ENCODE results near the gene MMP11. TPM values are rescaled to one million over a fixed set of nuclear protein-coding genes. Genes with fewer than 3 reads are reported as not detected.

MMP11 gene
- total RNA-seq, 2 donors from 2014 or later: 0.46 to 0.56 TPM

DNA sequence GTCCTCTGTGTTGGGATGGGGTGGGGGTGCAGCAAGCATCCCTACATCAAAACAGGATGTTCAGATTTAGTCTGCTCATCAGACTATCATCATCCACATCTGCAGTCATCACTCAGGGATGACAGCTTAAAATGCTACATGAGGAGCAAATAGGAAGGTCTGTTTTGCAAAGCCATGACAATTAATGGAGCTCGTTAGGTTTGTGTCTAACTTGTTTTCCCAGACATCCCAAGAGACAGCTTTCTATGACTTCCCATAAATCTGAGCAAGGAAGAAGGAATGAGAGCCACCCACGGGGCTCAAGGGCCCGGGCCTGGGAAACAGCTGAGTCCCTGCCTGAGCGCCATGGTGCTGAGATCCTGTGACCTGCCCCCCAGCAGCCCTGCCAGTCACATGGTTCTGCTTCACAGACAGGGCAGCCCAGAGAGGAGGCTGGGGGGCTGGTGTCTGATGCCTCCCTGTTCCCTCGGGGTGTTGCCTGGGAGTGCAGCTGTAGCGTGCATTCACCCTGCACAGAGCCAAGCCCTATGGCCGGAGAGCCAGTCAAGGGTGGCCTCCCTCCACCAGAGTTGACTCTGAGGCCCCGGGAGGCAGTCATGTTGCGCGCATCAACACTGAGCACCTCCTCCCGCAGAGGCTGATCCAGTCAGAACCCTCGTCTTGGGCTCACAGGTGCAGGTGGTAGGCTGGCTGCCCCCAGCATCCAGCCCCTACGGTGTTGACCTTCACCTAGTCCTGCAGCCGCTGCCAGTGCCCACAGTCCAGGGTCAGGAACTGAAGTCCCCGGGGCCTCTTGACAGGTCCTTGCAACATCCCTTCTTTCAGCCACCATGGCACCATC is 54.1 kb downstream of the MMP11 start:
- Mint-ChIP-seq H3K36me3 (ENCODE audit: insufficient read depth in 2 of 2) (peaks cover 0 to 11% of the 10 kb centered on the region in 2 donors), H3K9me3 (no peaks in the 10 kb centered on the region), H3K4me1 (ENCODE audit: low read depth) (no peaks in the 10 kb centered on the region), H3K27ac (peak overlapping the region; percentile 63), H3K4me3 (no peak overlapping the region), H3K27me3 (ENCODE audit: low read depth) (no peaks in the 10 kb centered on the region)
- DNase-seq: no peak
- no peak for ATAC-seq (replicated peaks in 1 of 2)

DNA sequence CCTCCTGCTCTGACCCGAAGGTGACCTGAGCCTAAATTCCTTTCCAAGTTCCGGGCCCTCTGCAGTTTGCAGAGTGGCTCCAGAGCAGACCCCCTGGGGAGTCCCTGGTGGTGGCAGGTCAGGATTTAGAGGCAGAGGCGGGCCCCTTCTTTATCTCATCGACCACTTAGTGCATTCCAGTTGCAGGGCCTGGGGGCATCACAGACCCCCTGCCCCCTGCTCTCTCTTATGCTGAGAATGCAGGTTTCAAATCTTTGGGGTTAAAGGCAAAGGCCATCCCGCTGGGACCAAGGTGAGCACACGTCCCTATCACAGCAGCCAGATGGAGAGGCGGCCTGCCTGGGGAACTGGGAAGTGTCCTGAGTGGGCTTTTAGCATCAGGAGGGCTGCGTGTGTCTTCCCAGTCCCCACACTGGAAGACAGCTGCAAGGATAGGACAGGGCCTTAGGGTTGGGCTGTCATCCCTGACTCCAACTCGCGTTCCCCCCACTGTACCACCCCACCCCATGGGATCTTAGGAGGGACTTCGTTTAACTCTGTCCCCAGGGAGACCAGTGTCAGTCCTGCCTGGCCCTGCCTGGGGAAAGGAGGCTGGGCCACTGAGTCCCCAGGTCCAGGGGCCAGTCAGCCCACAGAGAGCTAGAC is 54.8 kb downstream of the MMP11 start:
- H3K27me3 Mint-ChIP-seq (ENCODE audit: low read depth): no peaks in the 10 kb centered on the region
- no peak overlapping the region for H3K27ac Mint-ChIP-seq
- peaks cover 0 to 10% of the 10 kb centered on the region in 2 donors for H3K36me3 Mint-ChIP-seq (ENCODE audit: insufficient read depth in 2 of 2)
- DNase-seq (no peak), ATAC-seq (replicated peaks in 1 of 2) (no peak)
- no peaks in the 10 kb centered on the region for H3K9me3 Mint-ChIP-seq
- no peak overlapping the region for H3K4me3 Mint-ChIP-seq
- no peaks in the 10 kb centered on the region for H3K4me1 Mint-ChIP-seq (ENCODE audit: low read depth)

DNA sequence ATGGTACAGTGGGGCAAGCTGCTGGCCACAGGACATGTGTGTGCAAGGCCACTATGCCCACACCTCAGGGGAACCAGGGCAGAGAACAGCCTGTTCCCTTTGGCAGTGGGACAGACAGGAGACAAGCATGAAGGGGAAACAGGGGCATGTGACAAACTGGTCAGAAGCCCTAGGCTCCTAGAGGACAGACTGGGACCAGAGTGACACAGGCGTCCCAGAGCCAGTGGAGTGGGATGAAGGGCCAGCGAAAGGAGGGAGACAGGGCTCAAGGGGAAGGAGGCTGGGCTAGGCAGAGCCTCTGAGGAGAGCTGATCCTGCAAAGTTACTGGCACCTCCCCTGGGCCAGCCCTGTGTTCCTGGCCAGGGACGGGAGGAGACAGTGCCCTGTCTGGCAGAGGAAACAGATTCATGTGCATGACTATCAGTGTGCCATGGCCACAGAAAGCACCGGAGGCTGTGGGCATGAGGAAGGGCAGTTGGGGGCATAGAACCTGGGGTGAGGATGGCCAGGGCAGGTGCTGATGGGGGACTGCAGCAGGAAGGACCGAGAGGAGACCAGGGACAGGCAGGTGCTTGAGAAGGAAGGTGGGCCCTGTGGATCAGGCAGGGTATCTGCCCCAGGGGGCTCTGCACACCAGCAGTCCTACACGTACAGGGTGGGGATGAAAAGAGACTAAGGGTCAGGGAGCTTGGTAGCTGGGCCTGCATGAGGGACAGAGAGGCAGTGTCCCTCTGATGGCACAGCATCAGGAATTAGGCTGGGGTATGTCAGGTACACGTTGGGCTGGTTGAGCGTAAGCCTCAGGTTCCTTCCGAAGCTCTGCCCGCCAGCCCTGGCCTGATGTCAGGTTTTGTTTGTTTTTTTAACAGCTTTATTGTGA is 56.4 kb downstream of the MMP11 start:
- no peaks in the 10 kb centered on the region for H3K27me3 Mint-ChIP-seq (ENCODE audit: low read depth)
- ATAC-seq (replicated peaks in 1 of 2) (no peak), DNase-seq (no peak)
- H3K4me3 Mint-ChIP-seq: no peak overlapping the region
- no peaks in the 10 kb centered on the region for H3K4me1 Mint-ChIP-seq (ENCODE audit: low read depth)
- no peaks in the 10 kb centered on the region for H3K9me3 Mint-ChIP-seq
- H3K36me3 Mint-ChIP-seq (ENCODE audit: insufficient read depth in 2 of 2): peaks cover 0 to 6% of the 10 kb centered on the region in 2 donors
- no peak overlapping the region for H3K27ac Mint-ChIP-seq

- no peak for DNase-seq
- no peaks in the 10 kb centered on the region for H3K9me3 Mint-ChIP-seq
- H3K4me1 Mint-ChIP-seq (ENCODE audit: low read depth): no peaks in the 10 kb centered on the region
- no peaks in the 10 kb centered on the region for H3K27me3 Mint-ChIP-seq (ENCODE audit: low read depth)
- H3K4me3 Mint-ChIP-seq: no peak overlapping the region
- H3K27ac Mint-ChIP-seq: no peak overlapping the region
- peaks cover 0 to 6% of the 10 kb centered on the region in 2 donors for H3K36me3 Mint-ChIP-seq (ENCODE audit: insufficient read depth in 2 of 2)
- ATAC-seq (replicated peaks in 1 of 2): no peak
These were observed 57.3 kb downstream of the MMP11 start for GRCh38 chr22:23829845-23830372.

GRCh38 chr22:23831261-23831660 is 58.6 kb downstream of the MMP11 start:
- Mint-ChIP-seq H3K4me3 (no peak overlapping the region), H3K4me1 (ENCODE audit: low read depth) (no peaks in the 10 kb centered on the region), H3K27me3 (ENCODE audit: low read depth) (no peaks in the 10 kb centered on the region), H3K27ac (no peak overlapping the region), H3K36me3 (ENCODE audit: insufficient read depth in 2 of 2) (peaks cover 0 to 6% of the 10 kb centered on the region in 2 donors), H3K9me3 (no peaks in the 10 kb centered on the region)
- ATAC-seq (replicated peaks in 1 of 2) (no peak), DNase-seq (no peak)

- no peak overlapping the region for H3K4me3 Mint-ChIP-seq
- peaks cover 0 to 6% of the 10 kb centered on the region in 2 donors for H3K36me3 Mint-ChIP-seq (ENCODE audit: insufficient read depth in 2 of 2)
- no peaks in the 10 kb centered on the region for H3K9me3 Mint-ChIP-seq
- ATAC-seq (replicated peaks in 1 of 2) (no peak), DNase-seq (no peak)
- no peaks in the 10 kb centered on the region for H3K4me1 Mint-ChIP-seq (ENCODE audit: low read depth)
- no peak overlapping the region for H3K27ac Mint-ChIP-seq
- no peaks in the 10 kb centered on the region for H3K27me3 Mint-ChIP-seq (ENCODE audit: low read depth)
These were observed 59.1 kb downstream of the MMP11 start for GRCh38 chr22:23831781-23832180.

- no peak for DNase-seq
- Mint-ChIP-seq H3K9me3 (no peaks in the 10 kb centered on the region), H3K4me3 (no peak overlapping the region), H3K4me1 (ENCODE audit: low read depth) (peaks cover 5% of the 10 kb centered on the region), H3K27ac (no peak overlapping the region), H3K27me3 (ENCODE audit: low read depth) (no peaks in the 10 kb centered on the region), H3K36me3 (ENCODE audit: insufficient read depth in 2 of 2) (peaks cover 0 to 6% of the 10 kb centered on the region in 2 donors)
- ATAC-seq (replicated peaks in 1 of 2): no peak
These were observed 59.8 kb downstream of the MMP11 start for GRCh38 chr22:23832226-23833016.

GRCh38 chr22:23833017-23833751 is 60.5 kb downstream of the MMP11 start:
- Mint-ChIP-seq H3K4me1 (ENCODE audit: low read depth) (peaks cover 11% of the 10 kb centered on the region), H3K27ac (no peak overlapping the region), H3K9me3 (no peaks in the 10 kb centered on the region), H3K27me3 (ENCODE audit: low read depth) (no peaks in the 10 kb centered on the region), H3K36me3 (ENCODE audit: insufficient read depth in 2 of 2) (peaks cover 0 to 6% of the 10 kb centered on the region in 2 donors), H3K4me3 (no peak overlapping the region)
- DNase-seq (no peak), ATAC-seq (replicated peaks in 1 of 2) (no peak)

Other genes with a start within 250 kb of the MMP11 start
- gene IGLL1, start 192.6 kb upstream of the MMP11 start, total RNA-seq: not detected
- under 1 TPM in 1 of 2 donors, not detected in 1; 0.90 TPM for gene DRICH1, start 140.5 kb upstream of the MMP11 start, total RNA-seq
- 10 to 100 TPM; 22.7 to 22.9 TPM for gene RGL4, start 81.8 kb upstream of the MMP11 start, total RNA-seq
- gene ZNF70, start 21.7 kb upstream of the MMP11 start, total RNA-seq: 1 to 10 TPM; 1.6 to 1.8 TPM
- 1 to 10 TPM in 1 of 2 donors, under 1 TPM in 1; 0.90 to 1.7 TPM for gene VPREB3, start 18.4 kb upstream of the MMP11 start, total RNA-seq
- 1 to 10 TPM in 1 of 2 donors, under 1 TPM in 1; 0.72 to 1.5 TPM for gene C22orf15, start 9.9 kb upstream of the MMP11 start, total RNA-seq
- gene CHCHD10, start 4.9 kb upstream of the MMP11 start, total RNA-seq: 10 to 100 TPM; 54.4 to 62.5 TPM
- 10 to 100 TPM; 67.4 to 83.0 TPM for gene SMARCB1, start 14.1 kb downstream of the MMP11 start, total RNA-seq
- 1 to 10 TPM; 2.6 to 5.2 TPM for gene DERL3, start 66.2 kb downstream of the MMP11 start, total RNA-seq
- 10 to 100 TPM in 1 of 2 donors, 1 to 10 TPM in 1; 10.0 to 11.1 TPM for gene SLC2A11, start 85.0 kb downstream of the MMP11 start, total RNA-seq
- gene MIF, start 121.5 kb downstream of the MMP11 start, total RNA-seq: 100 to 1,000 TPM; 350 to 469 TPM
- under 1 TPM in 1 of 2 donors, not detected in 1; 0.46 TPM for gene GSTT2B, start 188.3 kb downstream of the MMP11 start, total RNA-seq
- gene DDTL, start 194.0 kb downstream of the MMP11 start, total RNA-seq: 1 to 10 TPM in 1 of 2 donors, under 1 TPM in 1; 0.95 to 3.4 TPM
- 10 to 100 TPM; 74.6 to 89.4 TPM for gene DDT, start 201.6 kb downstream of the MMP11 start, total RNA-seq
- not detected for gene GSTT2, start 207.3 kb downstream of the MMP11 start, total RNA-seq
- gene GSTT4, start 232.6 kb downstream of the MMP11 start, total RNA-seq: not detected
- gene CABIN1, start 238.5 kb downstream of the MMP11 start, total RNA-seq: 10 to 100 TPM; 69.2 to 73.4 TPM

Data from activated T-cell treated with anti-CD3 and anti-CD28 coated beads, Interleukin-2, amount 50 U/mL, for 72 hours (primary cell).